ENCODE data around the gene MYH11. TPM values are rescaled to one million over a fixed set of nuclear protein-coding genes. Genes with fewer than 3 reads are reported as not detected.
"Not testable (repeated sequence)": the region's sequence is repeated elsewhere in the genome, so short reads cannot be mapped to it uniquely, and the experiment has no call there.

MYH11 gene
- total RNA-seq, 4 donors from 2014 or later, result 121 to 1,349 (median 217) TPM

DNA sequence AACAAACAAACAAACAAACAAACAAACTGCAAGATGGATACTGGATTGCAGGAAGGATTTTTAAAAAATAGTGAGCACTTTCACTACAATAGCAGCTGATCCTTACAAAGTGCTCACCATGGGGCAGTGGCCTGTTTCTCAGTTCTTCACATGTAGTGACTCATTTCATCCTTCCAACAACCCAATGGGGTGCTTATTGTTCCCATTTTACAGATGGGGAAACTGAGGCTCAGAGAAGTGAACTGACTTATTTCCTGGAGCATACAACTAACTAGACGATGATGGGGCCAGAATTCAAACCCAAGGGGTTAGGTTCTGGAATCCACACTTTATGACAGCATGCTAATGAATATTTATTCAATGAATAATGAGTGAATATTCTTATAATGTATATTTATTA, 61.2 kb downstream of the MYH11 start:
- TF ChIP-seq, protein P1, sequence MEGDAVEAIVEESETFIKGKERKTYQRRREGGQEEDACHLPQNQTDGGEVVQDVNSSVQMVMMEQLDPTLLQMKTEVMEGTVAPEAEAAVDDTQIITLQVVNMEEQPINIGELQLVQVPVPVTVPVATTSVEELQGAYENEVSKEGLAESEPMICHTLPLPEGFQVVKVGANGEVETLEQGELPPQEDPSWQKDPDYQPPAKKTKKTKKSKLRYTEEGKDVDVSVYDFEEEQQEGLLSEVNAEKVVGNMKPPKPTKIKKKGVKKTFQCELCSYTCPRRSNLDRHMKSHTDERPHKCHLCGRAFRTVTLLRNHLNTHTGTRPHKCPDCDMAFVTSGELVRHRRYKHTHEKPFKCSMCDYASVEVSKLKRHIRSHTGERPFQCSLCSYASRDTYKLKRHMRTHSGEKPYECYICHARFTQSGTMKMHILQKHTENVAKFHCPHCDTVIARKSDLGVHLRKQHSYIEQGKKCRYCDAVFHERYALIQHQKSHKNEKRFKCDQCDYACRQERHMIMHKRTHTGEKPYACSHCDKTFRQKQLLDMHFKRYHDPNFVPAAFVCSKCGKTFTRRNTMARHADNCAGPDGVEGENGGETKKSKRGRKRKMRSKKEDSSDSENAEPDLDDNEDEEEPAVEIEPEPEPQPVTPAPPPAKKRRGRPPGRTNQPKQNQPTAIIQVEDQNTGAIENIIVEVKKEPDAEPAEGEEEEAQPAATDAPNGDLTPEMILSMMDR (IDR thresholded peaks at IDR 0.05), result no peak
- no peak for TF ChIP-seq POLR2A (IDR thresholded peaks at IDR 0.05)
- H3K27ac ChIP-seq, result no peak overlapping the region

DNA sequence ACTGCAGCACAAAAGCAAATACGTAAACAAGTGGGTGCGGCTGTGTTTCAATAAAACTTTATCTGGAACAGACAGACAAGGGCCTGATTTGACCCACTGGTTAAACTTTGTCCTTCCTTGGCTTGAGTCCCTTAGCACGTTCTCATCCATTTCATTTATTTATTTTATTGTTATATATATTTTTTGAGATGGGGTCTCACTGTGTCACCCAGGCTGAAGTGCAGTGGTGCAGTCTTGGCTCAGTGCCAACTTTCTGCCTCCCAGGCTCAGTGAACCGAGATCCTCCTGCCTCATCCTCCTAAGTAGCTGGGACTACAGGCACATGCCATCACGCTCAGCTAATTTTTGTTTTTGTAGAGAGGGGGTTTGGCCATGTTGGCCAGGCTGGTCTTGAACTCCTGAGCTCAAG, 64.3 kb downstream of the MYH11 start:
- no peaks in the 10 kb centered on the region for H3K27me3 ChIP-seq
- H3K36me3 ChIP-seq, result no peaks in the 10 kb centered on the region
- peaks cover 0 to 6% (median 0%) of the 10 kb centered on the region in 3 donors for H3K9me3 ChIP-seq
- intact Hi-C loops (cut with DNase I), result no loop called here
- DNase-seq, result no peak
- TF ChIP-seq POLR2A (IDR thresholded peaks at IDR 0.05), result no peak
- TF ChIP-seq, protein P1 (IDR thresholded peaks at IDR 0.05), result no peak
- no peak overlapping the region for H3K4me3 ChIP-seq
- H3K27ac ChIP-seq, result peak overlapping the region in 2 of 4 donors; percentile 19 to 67
- 69 to 81% methylated on average over 3 to 5 of the region's 5 CpGs for WGBS, 2 donors
- peaks cover 0 to 40% (median 3%) of the 10 kb centered on the region in 3 donors for H3K4me1 ChIP-seq

More for the DNA sequence above, 61.2 kb downstream of the MYH11 start:
- no peak for DNase-seq
- Histone ChIP-seq H3K9me3 (peaks cover 0 to 6% (median 0%) of the 10 kb centered on the region in 3 donors), H3K27me3 (no peaks in the 10 kb centered on the region), H3K4me3 (no peak overlapping the region), H3K36me3 (no peaks in the 10 kb centered on the region), H3K4me1 (peaks cover 0 to 25% (median 3%) of the 10 kb centered on the region in 3 donors)
- intact Hi-C loops (cut with DNase I), result no loop called here
- WGBS, 2 donors, result 67 to 92% methylated on average over 1 of the region's 1 CpG

DNA sequence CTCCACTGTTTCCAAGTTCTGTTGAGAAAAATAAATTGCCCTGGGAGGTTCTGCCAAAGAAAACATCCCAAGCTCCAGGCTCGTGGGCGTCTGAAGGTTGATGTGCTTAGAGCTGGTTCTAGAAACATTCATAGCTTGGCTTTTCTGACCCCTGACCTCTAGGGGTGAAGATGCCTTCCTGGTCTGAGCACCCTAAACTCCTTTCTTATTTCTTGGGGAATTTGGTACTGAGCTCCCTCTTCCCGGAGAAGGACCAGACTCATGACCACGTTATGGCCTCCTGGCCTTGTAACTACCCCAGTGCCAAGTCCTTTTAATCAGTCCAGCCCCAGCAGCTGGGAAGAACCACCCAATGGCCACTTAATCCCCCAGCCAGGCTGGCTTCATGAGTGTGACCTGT, 66.4 kb downstream of the MYH11 start:
- Histone ChIP-seq H3K36me3 (no peaks in the 10 kb centered on the region), H3K9me3 (no peaks in the 10 kb centered on the region), H3K4me1 (peaks cover 0 to 38% (median 3%) of the 10 kb centered on the region in 3 donors), H3K4me3 (no peak overlapping the region), H3K27ac (peak overlapping the region in 2 of 4 donors; percentile 44 to 65), H3K27me3 (no peaks in the 10 kb centered on the region)
- TF ChIP-seq, protein P1 (IDR thresholded peaks at IDR 0.05), result no peak
- no peak for TF ChIP-seq POLR2A (IDR thresholded peaks at IDR 0.05)
- WGBS, 2 donors, result 30 to 32% methylated on average over 4 of the region's 4 CpGs
- DNase-seq, result no peak
- intact Hi-C loops (cut with DNase I), result no loop called here

- H3K4me3 ChIP-seq; H3K27me3 ChIP-seq; H3K9me3 ChIP-seq; DNase-seq; H3K36me3 ChIP-seq; intact Hi-C loops (cut with DNase I): not testable (repeated sequence)
- H3K4me1 ChIP-seq, result peaks cover 0 to 36% (median 3%) of the 10 kb centered on the region in 3 donors
- 45 to 59% methylated on average over 3 to 5 of the region's 5 CpGs for WGBS, 2 donors
- peak overlapping the region in 2 of 4 donors; percentile 32 to 69 for H3K27ac ChIP-seq
These were observed 67.0 kb downstream of the MYH11 start for GRCh38 chr16:15789816-15790215.

DNA sequence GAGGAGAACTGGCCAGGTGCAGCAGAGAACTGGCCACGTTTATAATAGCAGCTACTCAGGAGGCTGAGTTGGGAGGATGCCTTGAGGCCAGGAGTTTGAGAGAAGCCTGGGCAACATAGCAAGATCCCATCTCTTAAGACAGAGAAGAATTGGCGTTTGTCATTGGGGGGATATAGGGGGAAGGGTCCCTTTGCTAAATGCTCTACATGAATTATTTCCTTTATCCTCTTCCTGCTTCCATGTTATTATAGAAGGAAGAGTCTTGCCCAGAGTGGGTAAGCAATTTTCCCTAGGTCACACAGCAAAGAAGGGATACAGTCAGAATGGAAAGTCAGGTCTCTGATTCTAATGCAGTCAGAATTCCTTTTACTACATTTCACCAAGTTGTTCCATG, 68.0 kb downstream of the MYH11 start:
- WGBS, 2 donors, result 56 to 63% methylated on average over 2 of the region's 2 CpGs
- Histone ChIP-seq H3K27ac (peak overlapping the region in 2 of 4 donors; percentile 20 to 69), H3K4me1 (peaks cover 0 to 28% (median 0%) of the 10 kb centered on the region in 3 donors), H3K9me3 (no peaks in the 10 kb centered on the region), H3K4me3 (no peak overlapping the region), H3K27me3 (no peaks in the 10 kb centered on the region), H3K36me3 (no peaks in the 10 kb centered on the region)
- DNase-seq, result no peak
- intact Hi-C loops (cut with DNase I), result no loop called here
- TF ChIP-seq, protein P1 (IDR thresholded peaks at IDR 0.05), result no peak
- TF ChIP-seq POLR2A (IDR thresholded peaks at IDR 0.05), result no peak

- Histone ChIP-seq H3K36me3 (no peaks in the 10 kb centered on the region), H3K4me3 (no peak overlapping the region), H3K4me1 (peaks cover 0 to 22% (median 0%) of the 10 kb centered on the region in 3 donors), H3K27ac (peak overlapping the region in 2 of 4 donors; percentile 26 to 61), H3K9me3 (no peaks in the 10 kb centered on the region), H3K27me3 (no peaks in the 10 kb centered on the region)
- WGBS, 2 donors, result 64 to 94% methylated on average over 3 to 7 of the region's 11 CpGs
- TF ChIP-seq, protein P1 (IDR thresholded peaks at IDR 0.05), result no peak
- no peak for TF ChIP-seq POLR2A (IDR thresholded peaks at IDR 0.05)
- intact Hi-C loops (cut with DNase I), result no loop called here
- DNase-seq, result no peak
These were observed 70.3 kb downstream of the MYH11 start for GRCh38 chr16:15786501-15786900.

All from esophagus squamous epithelium (tissue), 5 donors.